Endothelial cell of umbilical vein (primary cell): Measurements from ENCODE around the gene STRBP. TPM values are rescaled to one million over a fixed set of nuclear protein-coding genes. Genes with fewer than 3 reads are reported as not detected.
A peak's percentile ranks its signal among the peaks of the same experiment; 100 is the strongest.

Experiments used
- Bru-seq: library from RNA; stranded (reverse); fragments of 400-500 nt; gene quantifications from one replicate; lab custom pipeline; 2021; lab: Mats Ljungman, UMichigan
- BruChase-seq, 2 experiments: library from RNA; stranded (reverse); fragments of 400-500 nt; gene quantifications; one replicate each; lab custom pipeline; 2021; lab: Mats Ljungman, UMichigan
- BruUV-seq: library from RNA; stranded (reverse); fragments of 400-500 nt; replicated peaks from 2 replicates; lab custom pipeline; 2021; lab: Mats Ljungman, UMichigan
- CTCF ChIA-PET: fragments of 300-600, 350-600 bp; sonication (Branson Sonifier 250); formaldehyde crosslinking; loops from one replicate; lab custom pipeline; 2021; ENCODE audit warnings: antibody characterized with exemption, inconsistent platforms; lab: Charles Lee
- POLR2A ChIA-PET: fragments of 300-600, 350-600 bp; sonication (Branson Sonifier 250); formaldehyde crosslinking; loops from one replicate; lab custom pipeline; 2021; ENCODE audit warnings: antibody characterized with exemption, inconsistent platforms; lab: Charles Lee
- DNase-seq: peaks from one replicate; pipeline ENCODE4 v3.0.0-alpha.2; 2011; ENCODE audit warnings: low read depth, low spot score
- FAIRE-seq: peaks from 2 replicates; lab custom pipeline; 2011; peaks lifted over from hg19 to GRCh38; lab: Jason Lieb, UNC
- H2AFZ ChIP-seq: 2 replicates; pipeline ENCODE4 v1.6.0; 2012; ENCODE audit warnings: low read depth, low read length, control low read depth, inconsistent platforms
- H3K27ac ChIP-seq: 2 replicates; pipeline ENCODE4 v1.5.1; 2011; ENCODE audit warnings: low read depth, mild to moderate bottlenecking, control low read depth, low read length, moderate library complexity; ENCODE audit not compliant: insufficient read depth
- H3K27me3 ChIP-seq, 2 experiments: 2 replicates each; pipeline versions ENCODE4 v1.6.0 to v1.6.1; 2011; ENCODE audit warnings: low read length in 2 of 2, mixed read lengths in 1 of 2; ENCODE audit not compliant: control insufficient read depth in 2 of 2, insufficient read depth in 2 of 2
- H3K36me3 ChIP-seq, 2 experiments: 2 replicates in 1 of 2; 3 replicates in 1 of 2; pipeline ENCODE4 v1.5.1; 2011; ENCODE audit warnings: low read length in 2 of 2, mild to moderate bottlenecking in 1 of 2, moderate library complexity in 1 of 2; ENCODE audit not compliant: control insufficient read depth in 2 of 2, insufficient read depth in 2 of 2; ENCODE audit errors: extremely low read depth in 1 of 2
- H3K4me1 ChIP-seq: 3 replicates; pipeline ENCODE4 v1.5.1; 2011; ENCODE audit warnings: mild to moderate bottlenecking, low read length; ENCODE audit not compliant: control insufficient read depth, insufficient read depth; ENCODE audit errors: extremely low read depth
- H3K4me2 ChIP-seq: 2 replicates; pipeline ENCODE4 v1.6.1; 2011; ENCODE audit warnings: low read length, control low read depth, mixed read lengths; ENCODE audit not compliant: insufficient read depth
- H3K4me3 ChIP-seq, 3 experiments: fragments of 200-600 bp in 1 of 3; sonication (generic), shearing (Covaris generic) in 1 of 3; replicated peaks in 1 of 3; 2 replicates each; pipeline ENCODE4 v1.5.1; 2011 to 2016; ENCODE audit warnings: control low read depth in 3 of 3, low read length in 3 of 3, mild to moderate bottlenecking in 2 of 3, inconsistent platforms in 1 of 3, low read depth in 1 of 3, moderate library complexity in 1 of 3; ENCODE audit not compliant: insufficient read depth in 1 of 3
- H3K79me2 ChIP-seq: 2 replicates; pipeline ENCODE4 v1.6.0; 2012; ENCODE audit warnings: low read length, inconsistent platforms; ENCODE audit not compliant: control insufficient read depth, insufficient read depth
- H3K9ac ChIP-seq: replicated peaks from 2 replicates; pipeline ENCODE3; 2011; ENCODE audit warnings: low read length, control low read depth; ENCODE audit not compliant: insufficient read depth; ENCODE audit errors: extremely low read depth
- H3K9me1 ChIP-seq: replicated peaks from 3 replicates; pipeline ENCODE4 v1.6.0; 2011; ENCODE audit warnings: mild to moderate bottlenecking, low read length; ENCODE audit not compliant: control insufficient read depth, insufficient read depth; ENCODE audit errors: extremely low read depth
- H3K9me3 ChIP-seq: replicated peaks from 2 replicates; pipeline ENCODE4 v1.5.1; 2012; ENCODE audit warnings: low read length, inconsistent platforms; ENCODE audit not compliant: control insufficient read depth, insufficient read depth
- H4K20me1 ChIP-seq: replicated peaks from 2 replicates; pipeline ENCODE3; 2011; ENCODE audit warnings: mild to moderate bottlenecking, low read length; ENCODE audit not compliant: control insufficient read depth, insufficient read depth; ENCODE audit errors: extremely low read depth
- FOS ChIP-seq: IDR thresholded peaks from 2 replicates; pipeline ENCODE4 v1.6.1; 2011; ENCODE audit warnings: mild to moderate bottlenecking, low read length, moderate library complexity, borderline replicate concordance; ENCODE audit not compliant: insufficient read depth
- MAX ChIP-seq: IDR thresholded peaks from 2 replicates; pipeline ENCODE4 v1.6.1; 2011; ENCODE audit not compliant: insufficient read depth, insufficient read length
- POLR2AphosphoS5 ChIP-seq: IDR thresholded peaks from 2 replicates; pipeline ENCODE4 v1.6.1; 2012; ENCODE audit warnings: low read depth, mild to moderate bottlenecking, control low read depth, low read length, moderate library complexity; ENCODE audit not compliant: insufficient read depth
- dilution Hi-C: fragments of 300-500 bp; cut with MboI; formaldehyde crosslinking; loops from one replicate; pipeline ENCODE4 v1.15.0; 2019; ENCODE audit warnings: low sequenced_read_pairs; ENCODE audit not compliant: extremely low pct_ligation_motif_present
- intact Hi-C: fragments of 100-400 bp; cut with micrococcal nuclease; formaldehyde crosslinking; loops from one replicate; pipeline ENCODE4 v1.10.0; 2022
- long read RNA-seq: library from polyadenylated mRNA; stranded (forward); transcript quantifications from one replicate; pipeline ENCODE4 v2.0.0, GENCODE V29; 2021
- polyA minus RNA-seq, 3 experiments: library from RNA; depleted of rRNA, polyadenylated mRNA; stranded (reverse); fragments of >200 nt; gene quantifications; 1 replicate in 1 of 3; 2 replicates in 2 of 3; pipeline ENCODE4 v1.2.3, GENCODE V29; 2011
- polyA plus RNA-seq, 4 experiments: library from polyadenylated mRNA; depleted of rRNA in 3 of 4; stranded (reverse) in 3 of 4; unstranded in 1 of 4; fragments of >200 nt; gene quantifications; 2 replicates each; pipeline versions ENCODE4 v1.2.1 to v1.2.3, GENCODE V29; 2011 to 2012; ENCODE audit warnings: missing spikeins in 1 of 4
- total RNA-seq: library from RNA; stranded (reverse); gene quantifications from 2 replicates; pipeline ENCODE4 v1.2.3, GENCODE V29; 2021

STRBP gene
- 14.8 and 15.4 TPM in 2 replicates for total RNA-seq
- 3.3 and 7.7 TPM in 2 replicates for polyA plus RNA-seq
- 6.0 and 7.3 TPM in 2 replicates for polyA plus RNA-seq (2011; cell fraction: cytosol; rRNA removed)
- polyA plus RNA-seq (2011; cell fraction: nucleus; rRNA removed): 8.4 and 9.3 TPM in 2 replicates
- polyA plus RNA-seq (2012): 9.6 and 9.9 TPM in 2 replicates
- 7.4 and 11.2 TPM in 2 replicates for polyA minus RNA-seq
- polyA minus RNA-seq (2011; cell fraction: cytosol; rRNA and poly(A)+ RNA removed): 22.2 TPM
- 12.1 and 15.3 TPM in 2 replicates for polyA minus RNA-seq (2011; cell fraction: nucleus; rRNA and poly(A)+ RNA removed)
- Bru-seq, nascent RNA: percentile 66 among the genes with signal in this experiment
- BruChase-seq, experiment 1, labeled RNA remaining after a 6-hour chase: percentile 59 among the genes with signal in this experiment
- BruChase-seq, experiment 2, labeled RNA remaining after a 2-hour chase: percentile 63 among the genes with signal in this experiment
- long read RNA-seq, partial matches to known transcripts: 1 of 33 reads
- long read RNA-seq, other reads (novel, unspliced or antisense): 31 of 33 reads

GRCh38 chr9:123268465-123269259 lies at the start of gene STRBP:
Gene STRBP, minus strand, starts transcription at chr9:123268586. Its CDS starts 84,452 bp downstream, at chr9:123184134.
- peak within 1 kb of the TSS; percentile 57 to 95 (median 60) for H3K4me3 ChIP-seq
- H3K4me2 ChIP-seq: peak within 1 kb of the TSS; percentile 60
- peak within 1 kb of the TSS; percentile 61 for H3K9ac ChIP-seq
- DNase-seq (peak; percentile 84), FAIRE-seq (peak; percentile 73)
- H2AFZ ChIP-seq: peak within 1 kb of the TSS; percentile 99
- BruUV-seq: no TSS peak
- H3K27ac ChIP-seq: no peak within 1 kb of the TSS
- intact Hi-C loops: loop anchor here (1.0 to 2.0 kb wide), 2 partner anchors 71 to 80 kb away; no protein-coding TSS in a partner anchor
- peaks cover 2% of the 10 kb centered on the region for H3K4me1 ChIP-seq
- H3K27me3 ChIP-seq: peaks cover 0 to 4% of the 10 kb centered on the region in 2 experiments
- H3K9me1 ChIP-seq: no peaks in the 10 kb centered on the region
- H3K36me3 ChIP-seq: no peaks in the 10 kb centered on the region
- CTCF ChIA-PET: interaction anchor here (0.6 kb wide), 2 partner anchors 81 to 85 kb away, joined by 3 read pairs; no protein-coding TSS in a partner anchor
- H4K20me1 ChIP-seq: no peaks in the 10 kb centered on the region
- H3K79me2 ChIP-seq: no peaks in the 10 kb centered on the region
- TF ChIP-seq POLR2AphosphoS5 (peak; percentile 56), FOS (no peak), MAX (peak; percentile 44)
- POLR2A ChIA-PET: no interaction called here
- dilution Hi-C loops: no loop called here
- no peaks in the 10 kb centered on the region for H3K9me3 ChIP-seq
